GM18951 (cell line): ENCODE results near the gene SYMPK.

ENCODE experiments used
- POLR2A ChIP-seq: IDR thresholded peaks from 4 replicates; pipeline ENCODE4 v1.6.1; 2011; ENCODE audit warnings: mild to moderate bottlenecking; ENCODE audit not compliant: insufficient read length, insufficient read depth; ENCODE audit errors: extremely low read depth
- in situ Hi-C: fragments of 300-500 bp; cut with MboI; formaldehyde crosslinking; loops from one replicate; pipeline ENCODE4 v1.12.0; 2022; ENCODE audit warnings: low sequenced_read_pairs, mixed read lengths, inconsistent platforms; ENCODE audit not compliant: unreplicated experiment

The SYMPK gene

GRCh38 chr19:45786533-45786894, 76.4 kb downstream of the SYMPK start:
- TF ChIP-seq POLR2A: no peak
- in situ Hi-C loops: no loop called here

GRCh38 chr19:45785781-45786532, 77.0 kb downstream of the SYMPK start:
- no peak for TF ChIP-seq POLR2A
- in situ Hi-C loops: no loop called here

GRCh38 chr19:45785097-45785496, 77.8 kb downstream of the SYMPK start:
- no peak for TF ChIP-seq POLR2A
- in situ Hi-C loops: no loop called here

GRCh38 chr19:45784096-45784495, 78.9 kb downstream of the SYMPK start:
- in situ Hi-C loops: no loop called here
- no peak for TF ChIP-seq POLR2A

GRCh38 chr19:45782820-45783785, 79.8 kb downstream of the SYMPK start:
- in situ Hi-C loops: no loop called here
- TF ChIP-seq POLR2A: no peak

- no peak for TF ChIP-seq POLR2A
These were observed 80.7 kb downstream of the SYMPK start, which contains the start of gene DMPK for GRCh38 chr19:45782162-45782691. Gene DMPK (minus strand): TSS chr19:45782490. CDS start chr19:45782352, 138 bp downstream.

GRCh38 chr19:45781214-45782161, 81.5 kb downstream of the SYMPK start:
- in situ Hi-C loops: no loop called here
- no peak for TF ChIP-seq POLR2A

More at GRCh38 chr19:45782162-45782691, 80.7 kb downstream of the SYMPK start, which contains the start of gene DMPK:
- in situ Hi-C loops: no loop called here

GRCh38 chr19:45780448-45781213, 82.3 kb downstream of the SYMPK start:
- TF ChIP-seq POLR2A: no peak
- in situ Hi-C loops: no loop called here

- TF ChIP-seq POLR2A: no peak
These were observed 82.8 kb downstream of the SYMPK start for GRCh38 chr19:45780146-45780447.

GRCh38 chr19:45779231-45780145, 83.5 kb downstream of the SYMPK start:
- in situ Hi-C loops: no loop called here
- no peak for TF ChIP-seq POLR2A

More at GRCh38 chr19:45780146-45780447, 82.8 kb downstream of the SYMPK start:
- in situ Hi-C loops: no loop called here

- in situ Hi-C loops: no loop called here
- TF ChIP-seq POLR2A: no peak
These were observed 84.8 kb downstream of the SYMPK start for GRCh38 chr19:45778010-45778661.
